AML-193 (cell line): Measurements from ENCODE around the gene POTEF.
"Not testable (repeated sequence)": the region's sequence is repeated elsewhere in the genome, so short reads cannot be mapped to it uniquely, and the experiment has no call there.

Source experiments
- DNase-seq, 2 experiments: peaks; one replicate each; lab custom pipeline; 2025; lab: John Stamatoyannopoulos, UW

POTEF gene

DNA sequence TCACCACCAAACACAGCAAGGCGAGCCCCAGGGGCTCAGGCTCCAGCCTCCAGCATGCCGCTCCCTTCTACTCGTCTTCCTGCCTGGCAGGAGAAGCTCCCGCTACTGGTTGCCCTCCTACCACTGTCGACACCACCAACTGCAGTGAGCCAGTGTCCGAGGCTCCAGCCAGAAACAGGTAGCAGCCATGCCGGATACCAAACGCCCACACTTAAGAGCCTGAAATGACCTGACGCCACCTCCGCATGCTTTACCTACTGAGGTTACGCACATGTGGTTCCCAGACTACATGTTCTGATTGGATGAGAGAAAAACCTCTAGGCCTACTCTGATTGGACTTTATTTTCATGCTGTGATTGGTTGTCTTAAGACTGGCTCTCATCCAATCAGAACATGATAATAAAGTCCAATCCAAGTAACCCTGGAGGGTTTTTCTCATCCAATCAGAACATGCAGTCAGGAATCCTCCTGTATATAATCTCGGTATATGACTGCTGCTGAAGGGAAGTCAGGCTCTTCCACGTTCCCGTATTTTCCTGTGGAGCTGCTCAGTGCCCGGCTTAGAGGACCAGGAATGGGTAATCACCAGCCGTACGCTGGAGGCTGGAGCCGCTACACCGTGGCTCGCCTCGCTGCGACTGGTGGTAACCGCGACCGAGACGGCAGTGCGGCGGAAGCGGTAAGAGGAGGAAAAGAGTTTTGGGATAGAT lies at the start of gene POTEF:
POTEF (minus strand) TSS at position 103 of the 710 bp plus-strand sequence. CDS start 8,707 bp downstream, outside the sequence.
- DNase-seq = not testable (repeated sequence)

DNA sequence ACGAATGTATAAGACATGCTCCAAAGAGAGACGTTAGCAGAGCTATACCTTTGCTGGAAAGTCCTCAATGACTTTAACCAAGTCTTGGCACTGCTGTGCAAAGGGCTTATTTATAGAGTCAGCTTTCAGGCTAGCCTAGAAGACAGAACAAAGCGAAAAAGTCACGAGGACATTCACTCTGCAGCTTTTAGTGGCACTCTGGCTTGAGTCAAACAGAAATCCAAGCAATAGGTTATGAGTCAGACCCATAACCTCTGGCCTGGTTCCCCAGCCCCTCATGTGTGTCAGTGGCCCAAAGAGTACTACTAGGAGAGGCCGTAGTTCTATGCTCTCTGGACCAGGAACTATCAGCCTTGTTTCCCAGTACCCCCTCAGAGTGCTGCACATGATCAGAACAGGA lies 45.8 kb upstream of the POTEF start:
- not testable (repeated sequence) for DNase-seq

DNA sequence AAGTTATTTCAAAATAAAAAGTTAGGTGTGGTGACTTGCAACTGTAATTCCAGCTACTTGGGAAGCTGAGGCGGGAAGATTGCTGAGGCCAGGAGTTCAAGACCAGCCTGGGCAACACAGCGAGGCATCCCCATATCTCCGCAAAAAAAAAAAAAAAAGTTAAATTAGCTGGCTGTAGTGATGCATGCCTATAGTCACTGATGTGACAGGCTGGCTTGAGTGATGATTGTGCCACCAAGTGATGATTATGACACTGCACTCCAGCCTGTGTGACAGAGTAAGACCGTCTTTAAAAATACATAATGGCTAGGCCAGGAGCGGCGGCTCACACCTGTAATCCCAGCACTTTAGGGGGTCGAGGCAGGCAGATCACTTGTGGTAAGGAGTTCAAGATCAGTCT lies 40.9 kb upstream of the POTEF start:
- DNase-seq = no peak

DNA sequence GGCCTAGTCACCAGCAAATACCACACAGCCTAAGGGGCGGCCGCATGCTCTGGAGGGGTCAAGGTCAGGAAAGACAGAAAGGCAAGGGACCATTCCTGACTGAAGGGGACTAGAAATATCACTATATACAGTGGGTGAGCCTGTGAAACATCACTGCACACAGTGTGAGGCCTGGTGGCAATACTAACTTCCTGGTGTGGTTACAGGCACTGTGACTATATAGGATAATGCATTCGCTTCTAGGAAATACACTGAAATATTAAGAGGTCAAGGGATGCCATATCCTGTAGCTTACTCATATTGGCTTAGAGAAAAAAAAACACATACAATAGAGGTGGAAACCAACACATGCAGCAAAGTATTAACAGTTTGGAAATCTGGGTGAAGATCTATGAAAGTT lies 40.1 kb upstream of the POTEF start:
- not testable (repeated sequence) for DNase-seq

DNA sequence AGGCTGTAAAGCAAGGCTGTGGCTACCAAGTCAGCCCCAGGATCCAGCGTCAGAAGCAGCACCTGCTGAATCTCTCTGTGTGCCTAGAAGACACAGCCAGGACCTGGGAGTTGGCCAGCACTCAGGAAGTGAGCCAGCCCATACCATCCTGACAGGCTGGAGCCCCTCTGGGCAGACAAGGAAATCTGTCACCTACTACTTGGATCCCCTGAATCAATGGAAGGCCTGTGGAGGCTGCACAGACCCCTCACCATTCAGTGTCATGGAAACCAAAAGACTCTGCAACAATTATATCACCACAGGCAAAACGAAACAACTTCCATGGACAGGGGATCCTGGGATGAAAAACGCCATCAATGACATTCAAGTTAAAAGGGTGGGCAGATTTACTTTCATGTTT lies 37.6 kb upstream of the POTEF start:
- DNase-seq = not testable (repeated sequence)

DNA sequence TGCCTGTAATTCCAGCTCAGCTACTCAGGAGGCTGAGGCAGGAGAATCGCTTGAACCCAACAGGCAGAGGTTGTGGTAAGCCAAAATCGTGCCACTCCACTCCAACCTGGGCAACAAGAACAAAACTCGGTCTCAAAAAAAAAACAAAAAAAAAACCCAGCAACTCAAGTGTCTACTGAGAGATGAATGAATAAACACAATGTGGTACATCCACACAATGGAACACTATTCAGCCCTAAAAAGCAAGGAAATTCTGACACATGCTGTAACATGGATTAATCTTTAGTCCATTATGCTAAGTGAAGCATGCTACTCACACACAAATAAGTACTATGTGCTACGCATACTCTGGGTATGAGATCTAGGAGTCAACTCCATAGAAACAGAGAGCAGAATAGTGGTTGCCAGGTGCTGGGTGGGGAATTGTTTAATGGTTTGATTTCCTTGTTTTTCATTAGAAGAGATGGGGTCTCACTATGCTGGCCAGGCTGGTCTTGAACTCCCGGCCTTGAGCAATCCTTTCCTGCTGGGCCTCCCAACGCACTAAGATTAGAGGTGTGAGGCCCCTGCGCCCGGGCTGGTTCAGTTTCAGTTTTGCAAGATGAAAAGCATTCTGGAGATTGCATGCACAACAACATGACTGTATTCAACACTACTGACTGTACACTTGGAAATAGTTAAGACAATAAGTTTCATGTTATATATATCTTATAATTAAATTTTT lies 36.4 kb upstream of the POTEF start:
- no peak for DNase-seq

DNA sequence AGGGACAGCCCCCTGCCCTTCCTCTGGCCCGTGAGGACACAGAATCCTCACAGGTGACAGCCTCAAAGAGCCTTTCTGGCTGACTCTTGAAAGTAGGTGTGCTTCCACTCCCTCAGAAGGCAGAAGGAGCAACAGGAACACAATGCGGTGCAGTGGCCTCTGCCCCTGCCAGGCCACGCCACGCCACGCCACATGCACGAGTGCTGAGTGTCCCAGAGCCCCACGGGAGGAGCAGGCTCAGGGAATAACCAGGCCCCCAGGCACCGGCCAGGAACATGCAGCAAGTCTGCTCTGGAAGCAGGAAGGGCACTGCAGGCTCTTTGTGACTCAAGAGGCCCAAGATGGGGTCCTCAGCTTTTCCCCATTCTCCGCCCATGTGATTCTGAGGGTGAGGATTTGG lies 33.9 kb upstream of the POTEF start:
- DNase-seq = no peak

DNA sequence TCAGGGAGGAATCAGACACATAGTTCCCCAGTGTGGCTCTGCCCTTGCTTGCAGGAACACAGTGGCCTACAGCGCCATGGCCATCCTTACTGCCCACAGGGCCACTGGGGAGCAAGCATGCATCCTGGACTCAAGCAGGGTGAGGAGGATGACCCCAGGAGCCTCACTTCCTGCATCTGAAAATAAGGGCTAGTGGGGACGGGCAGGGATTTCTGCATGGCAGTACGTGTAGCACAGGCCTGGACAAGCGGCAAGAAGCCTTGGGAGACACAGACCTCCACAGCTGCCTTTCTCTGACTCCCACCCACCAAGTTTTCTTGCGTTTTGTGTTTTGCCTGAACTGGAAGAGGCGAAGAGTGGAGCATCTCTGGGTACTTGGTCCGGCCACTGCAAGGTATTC lies 33.5 kb upstream of the POTEF start:
- DNase-seq = not testable (repeated sequence)

DNA sequence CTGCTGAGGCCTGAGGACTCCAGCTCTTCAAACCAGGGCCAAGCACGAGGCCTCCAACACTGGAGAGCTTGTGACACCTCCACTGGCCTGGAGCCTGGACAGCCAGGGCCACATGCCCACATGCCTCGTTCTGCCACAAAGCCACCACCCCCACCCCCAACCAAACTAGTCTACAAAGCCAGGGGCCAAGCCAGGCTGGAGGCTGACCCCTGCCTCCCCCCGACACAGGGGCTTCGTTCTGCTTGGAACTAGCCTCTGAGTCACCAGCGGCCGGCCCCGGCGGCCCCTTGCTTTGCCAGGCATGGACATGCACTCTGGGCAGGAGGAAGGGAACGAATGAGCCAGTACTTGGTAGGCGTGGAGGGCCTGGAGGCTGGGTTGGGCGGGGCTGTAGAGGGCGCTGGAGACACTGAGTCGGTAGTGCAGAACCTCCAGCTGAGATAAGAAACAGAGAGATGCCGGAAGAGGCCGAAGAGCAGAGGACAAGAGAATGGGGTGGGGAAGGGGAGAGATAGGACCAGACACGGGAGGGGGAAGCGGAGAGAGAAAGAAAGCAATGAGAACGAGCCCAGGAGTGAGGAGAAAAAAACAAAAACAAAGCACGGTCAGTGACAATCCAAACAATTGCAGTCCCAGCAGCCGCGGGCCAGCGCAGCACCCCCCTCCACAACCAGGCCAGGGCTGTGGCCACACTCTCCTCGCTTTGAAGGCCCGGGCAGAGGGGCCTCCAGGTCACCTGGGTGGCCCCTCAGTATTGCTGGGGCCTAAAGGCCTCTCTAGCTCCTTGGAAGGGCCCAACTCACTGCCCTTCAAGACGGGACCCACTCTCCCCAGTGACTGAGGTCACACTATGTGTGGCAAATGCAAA lies 32.0 kb upstream of the POTEF start:
- not testable (repeated sequence) for DNase-seq

DNA sequence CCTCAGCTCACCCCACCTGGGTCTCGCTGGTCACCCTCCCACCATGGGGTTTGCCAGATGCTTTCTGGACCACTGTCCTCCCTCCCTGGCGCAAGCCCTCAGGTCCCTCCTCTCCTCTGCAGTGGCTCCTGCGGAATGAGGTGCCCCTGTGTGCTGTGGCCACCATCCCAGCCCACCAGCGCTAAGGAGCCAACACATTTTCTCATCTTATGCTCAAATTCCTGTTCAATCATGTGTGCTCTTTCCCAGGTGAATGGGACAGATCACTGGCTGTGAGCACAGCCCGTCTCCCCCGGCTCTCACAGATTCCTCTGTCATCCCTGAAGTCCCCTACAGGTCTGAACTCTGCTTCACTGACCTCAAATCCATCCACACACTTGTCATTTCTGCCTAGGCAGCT lies 31.1 kb upstream of the POTEF start:
- no peak for DNase-seq

DNA sequence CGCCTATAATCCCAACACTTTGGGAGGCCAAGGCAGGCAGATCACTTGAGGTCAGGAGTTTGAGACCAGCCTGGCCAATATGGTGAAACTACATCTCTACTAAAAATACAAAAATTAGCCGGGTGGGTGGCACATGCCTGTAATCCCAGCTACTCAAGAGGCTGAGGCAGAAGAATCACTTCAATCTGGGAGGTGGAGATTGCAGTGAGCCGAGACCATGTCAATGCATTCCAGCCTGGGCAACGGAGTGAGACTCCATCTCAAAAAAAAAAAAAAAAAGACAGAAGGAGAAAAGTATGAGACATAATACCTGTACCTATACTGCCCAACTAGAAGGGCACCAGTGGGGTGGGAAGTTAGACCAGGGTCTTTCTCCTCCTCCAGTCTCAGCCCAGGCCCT lies 30.4 kb upstream of the POTEF start:
- DNase-seq = not testable (repeated sequence)

DNA sequence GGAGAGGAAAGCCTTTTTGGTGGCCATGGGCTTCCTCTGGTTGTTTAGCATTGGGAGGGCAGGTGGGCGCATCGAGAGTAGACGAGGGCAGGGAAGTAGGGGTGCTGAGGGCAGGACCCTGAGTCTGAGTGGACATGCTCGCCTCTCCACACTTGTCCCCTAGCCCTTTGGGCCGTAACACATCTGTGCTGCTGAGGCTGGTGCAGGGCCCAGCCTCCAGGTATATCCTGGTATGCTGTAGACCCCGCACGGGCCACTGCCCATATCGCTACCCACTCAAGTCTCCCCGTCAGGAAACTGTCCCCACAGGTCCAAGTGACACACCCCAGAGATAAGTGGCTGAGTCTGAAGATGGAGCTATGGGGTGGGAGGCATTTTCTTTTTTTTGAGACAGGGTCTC lies 29.6 kb upstream of the POTEF start:
- no peak for DNase-seq

DNA sequence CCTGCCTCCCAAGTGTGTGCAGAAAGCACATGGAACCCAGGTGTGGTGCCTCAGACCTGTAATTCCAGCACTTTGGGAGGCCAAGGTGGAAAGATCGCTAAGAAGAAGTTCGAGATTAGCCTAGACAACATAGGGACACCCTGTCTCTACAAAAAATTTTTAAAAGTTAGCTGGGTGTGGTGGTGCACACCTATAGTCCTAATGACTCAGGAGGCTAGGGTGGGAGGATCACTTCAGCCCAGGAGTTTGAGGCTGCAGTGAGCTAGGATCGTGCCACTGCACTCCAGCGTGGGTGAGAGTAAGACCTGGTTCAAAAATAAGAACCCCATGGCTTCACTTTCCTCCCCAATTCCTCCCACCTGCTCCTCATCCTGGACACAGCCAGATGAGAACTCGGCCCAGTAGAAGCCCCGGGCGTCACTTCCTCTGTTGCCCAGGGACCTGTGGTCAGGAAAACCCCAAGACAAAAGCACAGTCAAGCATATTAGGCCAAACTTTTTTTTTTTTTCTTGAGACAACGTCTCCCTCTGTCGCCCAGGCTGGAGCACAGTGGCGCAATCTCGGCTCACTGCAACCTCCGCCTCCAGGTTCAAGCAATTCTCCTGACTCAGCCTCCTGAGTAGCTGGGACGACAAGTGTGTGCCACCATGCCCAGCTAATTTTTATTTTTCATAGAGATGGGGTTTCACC lies 28.9 kb upstream of the POTEF start:
- DNase-seq = not testable (repeated sequence)

DNA sequence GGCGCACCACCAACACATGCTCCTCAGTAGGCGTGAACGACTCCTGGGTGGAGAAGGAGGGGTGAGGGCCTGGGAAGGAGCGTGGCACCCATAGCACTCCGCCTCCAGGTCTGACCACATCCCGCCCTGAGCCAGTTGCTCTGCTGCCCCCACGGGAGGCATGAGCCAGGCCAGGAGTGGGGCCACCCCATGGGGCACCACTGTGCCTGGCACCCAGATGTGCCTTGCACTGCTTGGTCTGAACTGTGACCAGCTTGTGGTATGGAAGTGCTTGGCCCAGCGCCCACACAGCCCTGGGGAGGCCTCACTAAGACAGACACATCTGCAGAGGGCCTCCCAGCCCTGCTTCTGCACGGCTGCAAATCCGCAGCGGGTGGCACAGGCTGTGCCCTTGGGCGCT lies 28.3 kb upstream of the POTEF start:
- not testable (repeated sequence) for DNase-seq

DNA sequence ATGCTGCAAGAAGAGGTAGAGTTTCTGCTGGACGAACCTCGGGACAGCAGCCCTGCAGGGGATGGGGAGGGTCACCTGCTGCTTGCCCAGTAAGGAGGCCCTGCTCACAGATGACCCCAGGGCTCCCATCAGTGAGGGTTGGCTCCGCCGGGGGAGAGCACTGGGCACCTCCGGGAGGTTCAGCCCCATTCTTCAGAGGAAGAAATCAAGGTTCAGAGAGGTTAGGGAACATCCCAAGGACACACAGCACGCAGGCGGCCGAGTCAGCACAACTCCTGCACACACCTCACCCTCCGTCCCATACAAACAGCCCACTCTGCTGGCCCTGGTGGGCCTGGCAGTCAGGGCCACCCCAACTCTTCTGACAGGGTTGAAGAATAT lies 27.6 kb upstream of the POTEF start:
- no peak for DNase-seq

DNA sequence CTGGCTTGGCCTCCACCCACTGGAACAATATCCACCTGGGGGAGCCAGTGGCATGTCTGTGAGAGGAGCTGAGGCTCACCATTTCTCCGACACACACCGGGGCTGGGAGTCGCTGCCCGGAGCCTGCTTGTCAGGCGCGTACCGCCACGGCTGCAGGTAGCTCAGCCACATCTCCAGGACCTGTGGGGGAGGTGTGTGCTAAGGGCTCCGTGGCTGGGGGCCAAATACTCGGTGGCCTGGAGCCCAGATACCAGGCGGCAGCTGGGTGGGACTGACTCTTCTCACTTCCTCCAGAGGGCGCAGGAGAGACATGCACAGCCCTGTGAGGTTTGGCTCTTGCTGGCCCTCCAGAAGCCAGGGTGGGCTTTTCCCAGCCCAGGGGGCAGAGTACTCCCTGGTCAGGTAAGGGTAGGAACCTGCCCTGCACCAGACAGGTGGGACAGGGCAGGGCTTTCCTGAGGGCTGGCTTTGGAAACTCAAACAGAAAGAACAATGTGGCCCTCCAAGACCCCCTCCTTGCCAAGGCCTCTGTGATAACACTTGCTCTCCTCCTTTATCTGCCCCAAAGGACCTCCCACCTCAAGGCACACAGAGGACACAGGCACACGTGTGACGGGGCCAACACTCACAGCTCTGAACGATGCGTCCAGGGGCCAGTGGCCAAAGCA lies 27.1 kb upstream of the POTEF start:
- DNase-seq = peak in 1 of 2 experiments; percentile 4

DNA sequence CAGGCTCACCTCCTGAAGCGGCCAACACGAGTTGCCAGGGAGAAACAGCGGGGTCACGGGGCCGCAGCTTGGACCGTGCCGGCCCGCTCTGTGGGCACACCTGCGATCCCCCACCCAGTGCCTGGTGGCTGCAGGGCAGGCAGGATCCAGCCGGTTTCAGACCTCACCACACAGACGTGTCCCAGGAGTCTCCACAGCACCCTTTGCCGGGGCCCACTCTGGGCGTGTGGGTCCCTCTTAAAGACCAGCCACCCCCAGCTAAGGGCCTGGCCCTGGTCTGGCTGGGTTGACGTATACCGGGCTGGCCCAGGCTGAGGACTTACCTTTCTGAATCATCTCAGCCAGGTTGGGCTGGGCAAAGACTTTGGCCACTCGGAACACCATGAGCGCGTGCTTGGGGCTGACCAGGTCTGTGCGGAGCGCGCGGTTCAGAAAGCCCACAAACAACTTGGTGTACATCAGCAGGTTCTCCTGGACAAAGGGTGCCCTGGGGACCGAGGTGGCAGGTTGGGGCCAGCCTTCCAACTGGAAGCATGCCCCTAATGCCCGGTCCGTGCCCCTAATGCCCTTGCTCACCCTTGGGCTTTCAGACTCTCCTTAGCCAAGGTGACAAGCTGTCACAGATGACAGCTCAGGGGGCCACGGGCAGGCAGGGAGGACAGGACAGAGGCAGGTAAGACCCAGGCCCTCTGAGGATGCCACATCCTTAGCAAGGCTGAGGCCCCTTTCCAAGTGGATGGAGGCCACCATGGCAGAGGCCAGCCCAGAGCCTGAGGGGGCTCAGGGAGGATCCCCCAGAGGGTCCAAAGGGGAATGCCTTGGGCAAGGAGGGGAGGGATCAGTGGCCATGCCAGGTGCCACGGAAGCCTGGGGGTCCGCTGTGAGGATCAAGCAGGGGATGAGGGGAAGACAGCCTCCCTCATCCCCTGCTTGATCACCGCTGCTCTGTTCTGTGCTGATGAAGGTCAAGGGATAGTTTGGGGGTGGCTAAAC lies 26.0 kb upstream of the POTEF start:
- DNase-seq = no peak

DNA sequence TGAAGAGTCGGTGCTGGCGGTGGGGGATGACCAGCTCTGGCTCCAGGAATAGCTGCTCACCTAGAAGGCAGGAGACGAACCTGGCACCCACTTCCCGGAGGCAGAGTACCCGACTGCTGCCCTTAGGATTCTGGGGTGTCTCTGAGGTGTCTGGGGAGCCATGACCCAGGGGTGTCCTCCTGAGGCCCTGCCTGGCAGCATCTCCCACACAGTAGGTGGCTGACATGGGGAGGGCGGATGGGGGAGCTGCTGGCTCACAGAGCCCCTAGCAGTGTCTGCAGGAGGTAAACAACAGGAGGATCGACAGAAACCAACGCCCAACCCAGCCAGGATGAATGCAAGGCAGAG lies 25.4 kb upstream of the POTEF start:
- DNase-seq = not testable (repeated sequence)

DNA sequence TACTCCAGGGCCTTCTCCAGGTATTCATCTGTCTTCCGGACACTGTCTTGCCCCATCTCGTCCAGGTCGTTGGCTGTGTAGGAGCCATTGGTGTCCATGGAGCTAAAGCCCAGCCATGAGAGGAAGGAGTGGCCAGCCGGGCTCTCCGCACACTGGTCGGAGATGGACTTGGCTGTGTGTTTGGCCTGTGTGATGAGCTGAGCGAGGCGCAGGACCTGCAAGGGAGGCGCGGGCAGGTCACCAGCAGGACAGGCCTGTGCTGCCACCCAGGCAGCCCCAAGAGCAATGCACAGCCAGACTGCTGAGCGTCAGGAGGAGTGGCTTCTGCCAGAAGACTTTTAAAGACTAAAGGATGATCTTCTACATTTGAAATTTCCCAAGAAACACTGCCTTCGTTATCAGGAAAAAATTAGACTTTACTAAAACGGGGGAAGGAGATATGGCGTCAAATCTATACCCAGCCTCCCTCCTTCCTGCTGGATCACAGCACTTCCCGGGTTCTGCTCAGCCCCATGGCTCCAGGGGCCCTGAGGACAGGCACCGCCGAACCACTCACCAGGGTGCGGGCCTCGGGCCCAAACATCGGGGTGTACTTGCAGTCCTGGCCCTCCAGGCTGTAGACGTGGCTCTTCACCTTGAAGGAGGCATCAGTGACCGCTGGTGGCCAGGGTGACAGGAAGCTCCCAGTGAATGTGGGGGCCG lies 24.9 kb upstream of the POTEF start:
- not testable (repeated sequence) for DNase-seq
